ENCODE results near the gene CDK2. TPM values are rescaled to one million over a fixed set of nuclear protein-coding genes. Genes with fewer than 3 reads are reported as not detected.

The CDK2 gene
- total and polyA plus RNA-seq, 9 of the 15 experiments (the other 6 are each of a cell fraction or from before 2014, with no cell fraction given) = 17.4 to 213 (median 109) TPM

GRCh38 chr12:56020423-56021184 lies 54.0 kb downstream of the CDK2 start, which contains the start of gene IKZF4 (continued):
- TF ChIP-seq CXXC5 (CRISPR knock-in tag; IDR thresholded peaks at IDR 0.05) (no peak; the same call in 1 of the 2 replicates), GABPA (tag; conservative IDR thresholded peaks at IDR 0.05; ENCODE audit: low read depth) (peak; percentile 17; the same call in 1 of the 2 replicates), ZNF445 (CRISPR knock-in tag; IDR thresholded peaks at IDR 0.05; ENCODE audit: low read depth) (no peak), MYC (IDR thresholded peaks at IDR 0.05; ENCODE audit: low read depth, low read length) (peak; percentile 38; the same call in 1 of the 2 replicates), MYC (CRISPR knock-in tag; IDR thresholded peaks at IDR 0.05; ENCODE audit: borderline replicate concordance, low read depth) (no peak), KAT8 (IDR thresholded peaks at IDR 0.05; ENCODE audit: low read depth) (no peak), CHD2 (IDR thresholded peaks at IDR 0.05; ENCODE audit: low read depth, low read length) (peak; percentile 47), ARID1B (IDR thresholded peaks at IDR 0.05) (no peak), BCOR (IDR thresholded peaks at IDR 0.05) (no peak), MEIS2 (IDR thresholded peaks at IDR 0.05; ENCODE audit: partially characterized antibody) (peak; percentile 49), ILF3 (IDR thresholded peaks at IDR 0.05; ENCODE audit: borderline replicate concordance) (no peak), MITF (IDR thresholded peaks at IDR 0.05) (no peak), ZFPM2 (CRISPR knock-in tag; IDR thresholded peaks at IDR 0.05) (no peak), THRA (IDR thresholded peaks at IDR 0.05) (no peak), ZNF395 (CRISPR knock-in tag; IDR thresholded peaks at IDR 0.05) (peak; percentile 76; the same call in 1 of the 2 replicates), PURB (CRISPR knock-in tag; IDR thresholded peaks at IDR 0.05; ENCODE audit: low read depth) (no peak), MNT (conservative IDR thresholded peaks at IDR 0.05) (no peak), POLR3G (IDR thresholded peaks at IDR 0.05; ENCODE audit: extremely low read depth, insufficient read length, insufficient replicate concordance) (no peak)
- TF ChIP-seq, protein P1, sequence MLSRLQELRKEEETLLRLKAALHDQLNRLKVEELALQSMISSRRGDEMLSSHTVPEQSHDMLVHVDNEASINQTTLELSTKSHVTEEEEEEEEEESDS (CRISPR knock-in tag; IDR thresholded peaks at IDR 0.05) = no peak
- TF ChIP-seq, protein P2, sequence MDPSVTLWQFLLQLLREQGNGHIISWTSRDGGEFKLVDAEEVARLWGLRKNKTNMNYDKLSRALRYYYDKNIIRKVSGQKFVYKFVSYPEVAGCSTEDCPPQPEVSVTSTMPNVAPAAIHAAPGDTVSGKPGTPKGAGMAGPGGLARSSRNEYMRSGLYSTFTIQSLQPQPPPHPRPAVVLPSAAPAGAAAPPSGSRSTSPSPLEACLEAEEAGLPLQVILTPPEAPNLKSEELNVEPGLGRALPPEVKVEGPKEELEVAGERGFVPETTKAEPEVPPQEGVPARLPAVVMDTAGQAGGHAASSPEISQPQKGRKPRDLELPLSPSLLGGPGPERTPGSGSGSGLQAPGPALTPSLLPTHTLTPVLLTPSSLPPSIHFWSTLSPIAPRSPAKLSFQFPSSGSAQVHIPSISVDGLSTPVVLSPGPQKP (CRISPR knock-in tag; IDR thresholded peaks at IDR 0.05) = no peak
